ENCODE results near the gene FSTL4.

GRCh38 chr5:133546500-133546899 lies 65.8 kb downstream of the FSTL4 start:
- TF ChIP-seq CTCF (IDR thresholded peaks at IDR 0.05) (no peak), POLR2A (IDR thresholded peaks at IDR 0.05) (no peak), EP300 (IDR thresholded peaks at IDR 0.05) (no peak), POLR2AphosphoS5 (IDR thresholded peaks at IDR 0.05) (no peak)
